CD8-positive, alpha-beta memory T cell (primary cell): ENCODE results near the gene BTBD9. TPM values are rescaled to one million over a fixed set of nuclear protein-coding genes. Genes with fewer than 3 reads are reported as not detected.

Experiments used
- CTCF ChIA-PET: fragments of 350-600 bp; sonication (Branson Sonifier 250); formaldehyde crosslinking; loops from one replicate; lab custom pipeline; 2021; ENCODE audit warnings: antibody characterized with exemption; lab: Charles Lee
- POLR2A ChIA-PET: fragments of 350-600 bp; sonication (Branson Sonifier 250); formaldehyde crosslinking; loops from one replicate; lab custom pipeline; 2021; ENCODE audit warnings: antibody characterized with exemption; lab: Charles Lee
- DNase-seq, 5 donors: peaks; one replicate each; pipeline versions ENCODE4 v3.0.0 to v3.0.0-alpha.2; 2020 to 2022; ENCODE audit warnings: mixed read lengths in 1 of 5
- H3K27ac ChIP-seq: one replicate; pipeline ENCODE4 v1.7.0; 2013; ENCODE audit warnings: low read depth, mild to moderate bottlenecking, low read length, moderate library complexity
- H3K27me3 ChIP-seq: 2 replicates; pipeline ENCODE4 v1.7.0; 2013; ENCODE audit warnings: low read length, mild to moderate bottlenecking; ENCODE audit not compliant: insufficient read depth, poor library complexity, severe bottlenecking
- H3K36me3 ChIP-seq: 2 replicates; pipeline ENCODE4 v1.7.0; 2013; ENCODE audit warnings: mild to moderate bottlenecking, low read length, moderate library complexity; ENCODE audit not compliant: insufficient read depth
- H3K4me1 ChIP-seq: 2 replicates; pipeline ENCODE4 v1.7.0; 2013; ENCODE audit warnings: mild to moderate bottlenecking, low read length, moderate library complexity; ENCODE audit not compliant: insufficient read depth
- H3K4me3 ChIP-seq: 2 replicates; pipeline ENCODE4 v1.7.0; 2013; ENCODE audit warnings: mild to moderate bottlenecking, low read length
- H3K9me3 ChIP-seq: 2 replicates; pipeline ENCODE4 v1.7.0; 2013; ENCODE audit warnings: mild to moderate bottlenecking, low read length
- H3K27ac Mint-ChIP-seq, 8 donors: one replicate each; pipeline ENCODE4 v1.8.0; 2020 to 2021; ENCODE audit warnings: mixed read lengths in 8 of 8, mild to moderate bottlenecking in 6 of 8, inconsistent platforms in 3 of 8, moderate library complexity in 3 of 8
- H3K27me3 Mint-ChIP-seq, 2 donors: one replicate each; pipeline ENCODE4 v1.8.0; 2020 to 2021; ENCODE audit warnings: mixed read lengths in 2 of 2, mild to moderate bottlenecking in 1 of 2, moderate library complexity in 1 of 2
- H3K36me3 Mint-ChIP-seq, 3 donors: one replicate each; pipeline ENCODE4 v1.8.0; 2020 to 2021; ENCODE audit warnings: mixed read lengths in 3 of 3, inconsistent platforms in 1 of 3, mild to moderate bottlenecking in 1 of 3
- H3K4me1 Mint-ChIP-seq, 3 donors: one replicate each; pipeline ENCODE4 v1.8.0; 2020 to 2021; ENCODE audit warnings: mixed read lengths in 3 of 3, inconsistent platforms in 1 of 3, mild to moderate bottlenecking in 1 of 3
- H3K4me3 Mint-ChIP-seq, 7 donors: one replicate each; pipeline ENCODE4 v1.8.0; 2020 to 2021; ENCODE audit warnings: mixed read lengths in 7 of 7, mild to moderate bottlenecking in 6 of 7, moderate library complexity in 4 of 7, inconsistent platforms in 2 of 7
- H3K9me3 Mint-ChIP-seq, 5 donors: one replicate each; pipeline ENCODE4 v1.8.0; 2020 to 2022; ENCODE audit warnings: mixed read lengths in 5 of 5, mild to moderate bottlenecking in 3 of 5, moderate library complexity in 2 of 5, inconsistent platforms in 1 of 5
- polyA plus RNA-seq: library from polyadenylated mRNA; unstranded; fragments of 300-500 nt; fragmentation: Illumina TruSeq; gene quantifications from one replicate; pipeline ENCODE4 v1.2.3, GENCODE V29; 2021
- total RNA-seq, 2 experiments: library from RNA; stranded (reverse); gene quantifications; one replicate each; pipeline ENCODE4 v1.2.3, GENCODE V29; 2021

Gene BTBD9
- total and polyA plus RNA-seq, 3 experiments from 2014 or later, result 12.2 to 17.7 (median 14.9) TPM

- Mint-ChIP-seq H3K27ac (peak overlapping the region in 1 of 8 donors; percentile 15), H3K36me3 (peaks cover 0 to 49% (median 7%) of the 10 kb centered on the region in 3 donors), H3K27me3 (no peaks in the 10 kb centered on the region), H3K4me3 (no peak overlapping the region), H3K9me3 (no peaks in the 10 kb centered on the region), H3K4me1 (peaks cover 17 to 24% (median 20%) of the 10 kb centered on the region in 3 donors)
- H3K36me3 ChIP-seq, result no peaks in the 10 kb centered on the region
- H3K4me1 ChIP-seq, result no peaks in the 10 kb centered on the region
- DNase-seq, result no peak
- ChIA-PET CTCF (no interaction called here), POLR2A (no interaction called here)
- H3K9me3 ChIP-seq, result no peaks in the 10 kb centered on the region
- no peaks in the 10 kb centered on the region for H3K27me3 ChIP-seq
- no peak overlapping the region for H3K27ac ChIP-seq
- no peak overlapping the region for H3K4me3 ChIP-seq
Observed at GRCh38 chr6:38148606-38149005, 491.1 kb downstream of the BTBD9 start.

- H3K27ac Mint-ChIP-seq, result peak overlapping the region in 2 of 8 donors; percentile 16 to 32
- Histone ChIP-seq H3K27ac (no peak overlapping the region), H3K4me1 (no peaks in the 10 kb centered on the region), H3K36me3 (no peaks in the 10 kb centered on the region), H3K27me3 (no peaks in the 10 kb centered on the region), H3K4me3 (no peak overlapping the region), H3K9me3 (no peaks in the 10 kb centered on the region)
- no peak overlapping the region for H3K4me3 Mint-ChIP-seq
- no peak for DNase-seq
- peaks cover 22 to 33% (median 26%) of the 10 kb centered on the region in 3 donors for H3K4me1 Mint-ChIP-seq
- H3K27me3 Mint-ChIP-seq, result no peaks in the 10 kb centered on the region
- CTCF ChIA-PET, result no interaction called here
- H3K36me3 Mint-ChIP-seq, result peaks cover 0 to 41% (median 7%) of the 10 kb centered on the region in 3 donors
- H3K9me3 Mint-ChIP-seq, result no peaks in the 10 kb centered on the region
- POLR2A ChIA-PET, result no interaction called here
Observed at GRCh38 chr6:38146734-38147027, 493.0 kb downstream of the BTBD9 start.

DNA sequence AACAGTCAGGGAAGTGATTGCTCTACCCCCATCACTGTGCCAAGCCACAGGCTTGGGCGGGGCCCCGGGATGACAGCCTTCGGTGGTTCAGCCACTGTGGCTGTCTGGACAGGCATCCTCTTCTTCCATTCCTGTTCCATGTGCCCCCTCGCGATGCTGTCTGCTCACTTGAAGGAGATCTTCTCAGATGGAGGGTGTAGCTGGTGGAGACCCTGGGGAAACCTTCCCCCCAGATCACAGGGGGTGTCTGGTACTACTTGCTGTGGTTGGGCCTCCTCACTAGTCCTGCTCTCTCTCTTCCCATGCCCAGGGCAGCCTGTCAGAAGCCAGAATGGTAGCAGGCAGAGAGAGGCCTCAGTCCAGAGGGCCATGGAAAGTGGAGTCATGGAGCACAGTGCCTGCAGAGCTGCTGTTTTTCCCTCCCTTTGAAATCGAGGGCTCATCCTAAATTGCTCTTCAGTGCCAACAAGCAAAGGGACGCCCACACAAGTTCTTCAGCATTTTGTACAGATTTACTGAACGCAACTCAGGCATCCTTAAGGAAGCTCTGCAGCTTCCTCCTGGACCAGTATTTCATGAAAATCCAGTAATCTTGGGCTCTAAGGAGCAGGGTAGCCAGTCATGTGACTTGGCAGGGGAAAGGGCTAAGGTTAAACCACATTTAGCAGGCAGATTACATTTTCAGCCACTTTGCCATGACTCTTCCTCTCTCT lies 493.6 kb downstream of the BTBD9 start:
- Histone ChIP-seq H3K4me3 (no peak overlapping the region), H3K9me3 (no peaks in the 10 kb centered on the region), H3K27ac (no peak overlapping the region), H3K27me3 (no peaks in the 10 kb centered on the region), H3K36me3 (no peaks in the 10 kb centered on the region), H3K4me1 (no peaks in the 10 kb centered on the region)
- POLR2A ChIA-PET, result no interaction called here
- no peaks in the 10 kb centered on the region for H3K9me3 Mint-ChIP-seq
- no peak overlapping the region for H3K4me3 Mint-ChIP-seq
- H3K4me1 Mint-ChIP-seq, result peaks cover 26 to 38% (median 29%) of the 10 kb centered on the region in 3 donors
- peak overlapping the region in 3 of 8 donors; percentile 16 to 93 (median 73) for H3K27ac Mint-ChIP-seq
- DNase-seq, result no peak
- CTCF ChIA-PET, result no interaction called here
- H3K27me3 Mint-ChIP-seq, result peaks cover 0 to under 1% of the 10 kb centered on the region in 2 donors
- H3K36me3 Mint-ChIP-seq, result peaks cover 0 to 46% (median 7%) of the 10 kb centered on the region in 3 donors

DNA sequence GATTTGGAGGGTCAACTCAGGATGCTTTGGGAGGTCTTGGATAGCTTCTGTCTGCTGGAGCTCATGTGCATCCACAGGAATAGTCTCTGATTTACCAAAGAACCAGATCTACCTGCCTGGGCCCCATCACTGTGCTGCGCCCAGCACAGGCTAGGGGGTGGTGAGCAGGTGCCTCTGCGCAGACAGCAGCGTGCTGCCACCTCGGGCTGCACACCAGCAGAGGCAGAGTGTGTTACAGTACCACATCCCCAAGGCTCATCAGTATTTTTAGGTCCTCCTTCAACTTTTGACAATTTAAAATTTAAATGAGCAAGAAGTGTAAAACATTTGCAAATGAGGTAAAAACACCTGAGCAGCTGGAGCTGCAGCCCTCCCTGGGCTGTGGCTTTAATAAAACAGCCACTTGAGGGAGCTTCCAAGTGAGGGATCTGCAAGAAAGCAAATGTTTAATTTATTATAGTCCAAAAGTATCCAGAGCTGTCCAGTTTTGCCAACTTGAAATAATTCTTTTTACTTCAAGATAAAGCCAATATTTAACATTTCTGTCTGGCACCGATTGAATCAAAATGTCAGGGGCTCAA lies 495.3 kb downstream of the BTBD9 start:
- ChIA-PET CTCF (no interaction called here), POLR2A (no interaction called here)
- peak overlapping the region in 2 of 8 donors; percentile 10 to 29 for H3K27ac Mint-ChIP-seq
- Histone ChIP-seq H3K9me3 (no peaks in the 10 kb centered on the region), H3K4me1 (no peaks in the 10 kb centered on the region), H3K27me3 (no peaks in the 10 kb centered on the region), H3K4me3 (no peak overlapping the region), H3K27ac (no peak overlapping the region), H3K36me3 (no peaks in the 10 kb centered on the region)
- DNase-seq, result no peak
- H3K9me3 Mint-ChIP-seq, result no peaks in the 10 kb centered on the region
- peaks cover 33 to 42% (median 34%) of the 10 kb centered on the region in 3 donors for H3K4me1 Mint-ChIP-seq
- H3K4me3 Mint-ChIP-seq, result no peak overlapping the region
- peaks cover 0 to 2% of the 10 kb centered on the region in 2 donors for H3K27me3 Mint-ChIP-seq
- peaks cover 0 to 36% (median 7%) of the 10 kb centered on the region in 3 donors for H3K36me3 Mint-ChIP-seq

DNA sequence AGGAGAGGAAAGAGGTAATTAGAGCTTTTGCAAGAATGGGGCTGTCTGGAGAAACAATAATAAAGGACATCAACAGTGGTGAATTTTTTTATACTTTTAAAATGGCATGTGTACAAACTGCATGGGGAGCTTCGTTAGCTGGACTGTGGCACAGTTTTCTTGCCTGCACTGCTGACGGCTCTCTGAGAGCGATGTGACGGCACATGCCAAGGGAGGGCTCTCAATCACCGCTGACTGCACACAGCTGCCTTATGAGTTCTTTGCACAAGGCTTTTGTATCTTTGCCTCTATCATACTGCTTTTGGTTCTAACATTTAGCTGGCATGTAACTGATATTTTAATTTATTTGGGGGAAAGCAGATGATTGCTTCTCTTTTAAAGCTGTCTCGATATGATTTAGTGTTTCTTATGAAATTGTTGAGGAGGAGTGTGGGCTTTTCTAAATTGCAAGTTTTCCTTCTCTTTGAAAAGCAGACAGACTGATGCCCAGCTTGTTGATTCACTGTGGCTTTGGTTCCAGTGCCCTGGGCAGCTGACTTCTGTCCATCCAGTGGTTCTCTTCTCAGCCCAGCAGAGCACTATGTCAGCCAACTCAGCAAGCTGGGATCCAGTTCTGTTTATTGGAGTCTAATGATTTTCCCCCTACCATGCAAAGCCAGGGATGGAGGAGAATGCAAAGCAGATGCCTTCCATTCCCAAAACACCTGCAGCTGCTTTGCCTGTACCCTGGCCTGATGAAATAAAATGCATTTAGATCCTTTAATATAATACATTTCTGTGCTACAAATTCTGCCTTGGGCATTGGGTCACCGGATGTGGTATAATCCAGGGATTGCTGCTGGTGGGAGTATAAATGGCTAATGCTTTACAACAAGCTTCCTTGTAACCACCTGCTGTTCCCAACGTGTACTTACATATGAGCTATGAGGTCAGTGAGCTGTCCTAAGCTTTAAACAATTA lies 496.3 kb downstream of the BTBD9 start:
- H3K9me3 Mint-ChIP-seq, result no peaks in the 10 kb centered on the region
- Histone ChIP-seq H3K27ac (no peak overlapping the region), H3K27me3 (no peaks in the 10 kb centered on the region), H3K4me1 (no peaks in the 10 kb centered on the region), H3K4me3 (no peak overlapping the region), H3K36me3 (peaks cover 3% of the 10 kb centered on the region), H3K9me3 (no peaks in the 10 kb centered on the region)
- DNase-seq, result no peak
- H3K4me1 Mint-ChIP-seq, result peaks cover 40 to 52% (median 41%) of the 10 kb centered on the region in 3 donors
- peaks cover 0 to 34% (median 7%) of the 10 kb centered on the region in 3 donors for H3K36me3 Mint-ChIP-seq
- POLR2A ChIA-PET, result no interaction called here
- H3K27me3 Mint-ChIP-seq, result peaks cover 0 to 2% of the 10 kb centered on the region in 2 donors
- CTCF ChIA-PET, result no interaction called here
- peak overlapping the region in 3 of 8 donors; percentile 30 to 74 (median 43) for H3K27ac Mint-ChIP-seq
- H3K4me3 Mint-ChIP-seq, result no peak overlapping the region

GRCh38 chr6:38142178-38142902 lies 497.4 kb downstream of the BTBD9 start:
- Histone ChIP-seq H3K27me3 (no peaks in the 10 kb centered on the region), H3K36me3 (peaks cover 3% of the 10 kb centered on the region), H3K4me3 (no peak overlapping the region), H3K9me3 (no peaks in the 10 kb centered on the region), H3K27ac (no peak overlapping the region), H3K4me1 (no peaks in the 10 kb centered on the region)
- POLR2A ChIA-PET, result no interaction called here
- Mint-ChIP-seq H3K4me3 (no peak overlapping the region), H3K9me3 (no peaks in the 10 kb centered on the region), H3K36me3 (peaks cover 0 to 31% (median 9%) of the 10 kb centered on the region in 3 donors), H3K27ac (peak overlapping the region in 1 of 8 donors; percentile 8), H3K4me1 (peaks cover 36 to 50% (median 39%) of the 10 kb centered on the region in 3 donors), H3K27me3 (peaks cover 0 to 2% of the 10 kb centered on the region in 2 donors)
- CTCF ChIA-PET, result no interaction called here
- DNase-seq, result no peak

- ChIA-PET CTCF (no interaction called here), POLR2A (no interaction called here)
- Histone ChIP-seq H3K4me1 (no peaks in the 10 kb centered on the region), H3K4me3 (no peak overlapping the region), H3K36me3 (peaks cover 3% of the 10 kb centered on the region), H3K27me3 (no peaks in the 10 kb centered on the region), H3K27ac (no peak overlapping the region), H3K9me3 (no peaks in the 10 kb centered on the region)
- no peaks in the 10 kb centered on the region for H3K9me3 Mint-ChIP-seq
- H3K27ac Mint-ChIP-seq, result peak overlapping the region in 1 of 8 donors; percentile 33
- no peak overlapping the region for H3K4me3 Mint-ChIP-seq
- peaks cover 0 to 2% of the 10 kb centered on the region in 2 donors for H3K27me3 Mint-ChIP-seq
- H3K4me1 Mint-ChIP-seq, result peaks cover 37 to 49% (median 38%) of the 10 kb centered on the region in 3 donors
- DNase-seq, result no peak
- H3K36me3 Mint-ChIP-seq, result peaks cover 0 to 34% (median 7%) of the 10 kb centered on the region in 3 donors
Observed at GRCh38 chr6:38141716-38142115, 498.0 kb downstream of the BTBD9 start.
